ENCODE data around the gene BMP7. TPM values are rescaled to one million over a fixed set of nuclear protein-coding genes. Genes with fewer than 3 reads are reported as not detected.
A peak's percentile ranks its signal among the peaks of the same experiment; 100 is the strongest.

Gene BMP7
- total and polyA plus RNA-seq, 2 of the 13 experiments (the other 11 are each of a cell fraction or from before 2014, with no cell fraction given): not detected

- no peak for TF ChIP-seq ZNF562 (CRISPR knock-in tag; IDR thresholded peaks at IDR 0.05; ENCODE audit: borderline replicate concordance)
- no peak for TF ChIP-seq ZNF101 (CRISPR knock-in tag; IDR thresholded peaks at IDR 0.05; ENCODE audit: borderline replicate concordance, low read depth)
- no peak for TF ChIP-seq LRRFIP1 (CRISPR knock-in tag; conservative IDR thresholded peaks at IDR 0.05)
- TF ChIP-seq ZNF484 (CRISPR knock-in tag; IDR thresholded peaks at IDR 0.05; ENCODE audit: borderline replicate concordance, low read depth): no peak
- TF ChIP-seq MIER2 (CRISPR knock-in tag; IDR thresholded peaks at IDR 0.05): peak; percentile 85; the same call in 1 of the 2 replicates
- TF ChIP-seq SNAI1 (CRISPR knock-in tag; IDR thresholded peaks at IDR 0.05; ENCODE audit: borderline replicate concordance): no peak
- no peak; the same call in 1 of the 2 replicates for TF ChIP-seq ZNF749 (CRISPR knock-in tag; IDR thresholded peaks at IDR 0.05; ENCODE audit: borderline replicate concordance)
- peak; percentile 78 for TF ChIP-seq RCOR2 (CRISPR knock-in tag; IDR thresholded peaks at IDR 0.05)
- TF ChIP-seq ZNF121 (CRISPR knock-in tag; IDR thresholded peaks at IDR 0.05): peak; percentile 71
- 0 out of 2 replicates have a peak, but pooled peaks have one; percentile 15 for TF ChIP-seq SP5 (CRISPR knock-in tag; IDR thresholded peaks at IDR 0.05; ENCODE audit: borderline replicate concordance, low read depth)
- TF ChIP-seq ZNF7 (CRISPR knock-in tag; IDR thresholded peaks at IDR 0.05): no peak; the same call in 1 of the 2 replicates
- 0 out of 2 replicates have a peak, but pooled peaks have one; percentile 54 for TF ChIP-seq CENPBD1 (CRISPR knock-in tag; IDR thresholded peaks at IDR 0.05; ENCODE audit: borderline replicate concordance, low read depth)
- TF ChIP-seq TEAD2 (CRISPR knock-in tag; IDR thresholded peaks at IDR 0.05): no peak; the same call in 1 of the 2 replicates
- TF ChIP-seq MIXL1 (CRISPR knock-in tag; IDR thresholded peaks at IDR 0.05): peak; percentile 77; the same call in 1 of the 2 replicates
- TF ChIP-seq ZNF841 (CRISPR knock-in tag; IDR thresholded peaks at IDR 0.05; ENCODE audit: borderline replicate concordance): peak; percentile 65; the same call in 1 of the 2 replicates
- no peak for TF ChIP-seq GTF2F1 (IDR thresholded peaks at IDR 0.05; ENCODE audit: low read length)
- TF ChIP-seq MAZ (IDR thresholded peaks at IDR 0.05; ENCODE audit: borderline replicate concordance, low read depth, low read length): no peak
- no peak for TF ChIP-seq MAZ (CRISPR knock-in tag; IDR thresholded peaks at IDR 0.05; ENCODE audit: low read depth)
- no peak for TF ChIP-seq ZNF18 (CRISPR knock-in tag; IDR thresholded peaks at IDR 0.05; ENCODE audit: insufficient replicate concordance)
- no peak for TF ChIP-seq FOXM1 (CRISPR knock-in tag; IDR thresholded peaks at IDR 0.05)
- TF ChIP-seq HDAC1 (CRISPR knock-in tag; IDR thresholded peaks at IDR 0.05): peak; percentile 87
- TF ChIP-seq ZSCAN30 (CRISPR knock-in tag; IDR thresholded peaks at IDR 0.05): no peak
- TF ChIP-seq ZNF670 (CRISPR knock-in tag; IDR thresholded peaks at IDR 0.05; ENCODE audit: borderline replicate concordance): peak; percentile 99
- no peak for TF ChIP-seq POLR2AphosphoS2 (IDR thresholded peaks at IDR 0.05; ENCODE audit: low read depth, low read length)
- peak; percentile 78; the same call in 1 of the 2 replicates for TF ChIP-seq ZNF792 (CRISPR knock-in tag; IDR thresholded peaks at IDR 0.05)
- TF ChIP-seq ZNF747 (CRISPR knock-in tag; IDR thresholded peaks at IDR 0.05; ENCODE audit: borderline replicate concordance): peak; percentile 74; the same call in 1 of the 2 replicates
Observed at GRCh38 chr20:57130160-57130772, 136.2 kb downstream of the BMP7 start (continued).
